ENCODE data around the gene DPY30. TPM values are rescaled to one million over a fixed set of nuclear protein-coding genes. Genes with fewer than 3 reads are reported as not detected.

The DPY30 gene
- total and polyA plus RNA-seq, 2 donors (not counting 1 experiment from before 2014, with no cell fraction given): 43.4 to 56.8 TPM

- no peak for DNase-seq
- H3K27me3 Mint-ChIP-seq: no peaks in the 10 kb centered on the region
- CTCF ChIA-PET: no interaction called here
Measured at GRCh38 chr2:31996571-31997150, 42.9 kb downstream of the DPY30 start.

DNA sequence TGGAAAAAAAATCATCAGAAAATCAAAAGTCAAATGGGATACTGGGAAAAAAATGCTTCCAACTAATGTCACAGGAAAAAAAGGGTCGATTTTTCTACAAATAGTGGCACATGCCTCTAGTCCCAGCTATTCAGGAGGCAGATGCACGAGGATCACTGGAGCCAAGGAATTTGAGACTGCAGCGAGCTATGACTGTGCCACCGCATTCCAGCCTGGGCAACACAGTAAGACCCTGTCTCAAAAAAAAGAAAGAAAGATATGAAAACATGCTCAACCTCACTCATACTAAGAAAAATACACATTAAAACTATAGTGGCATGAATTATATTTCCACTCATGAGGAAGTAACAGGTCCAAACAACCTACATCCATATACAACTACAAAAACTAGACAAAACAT lies 46.7 kb downstream of the DPY30 start:
- no peak for ATAC-seq (ENCODE audit: low read depth)
- H3K27me3 Mint-ChIP-seq: no peaks in the 10 kb centered on the region
- TF ChIP-seq, protein P1, sequence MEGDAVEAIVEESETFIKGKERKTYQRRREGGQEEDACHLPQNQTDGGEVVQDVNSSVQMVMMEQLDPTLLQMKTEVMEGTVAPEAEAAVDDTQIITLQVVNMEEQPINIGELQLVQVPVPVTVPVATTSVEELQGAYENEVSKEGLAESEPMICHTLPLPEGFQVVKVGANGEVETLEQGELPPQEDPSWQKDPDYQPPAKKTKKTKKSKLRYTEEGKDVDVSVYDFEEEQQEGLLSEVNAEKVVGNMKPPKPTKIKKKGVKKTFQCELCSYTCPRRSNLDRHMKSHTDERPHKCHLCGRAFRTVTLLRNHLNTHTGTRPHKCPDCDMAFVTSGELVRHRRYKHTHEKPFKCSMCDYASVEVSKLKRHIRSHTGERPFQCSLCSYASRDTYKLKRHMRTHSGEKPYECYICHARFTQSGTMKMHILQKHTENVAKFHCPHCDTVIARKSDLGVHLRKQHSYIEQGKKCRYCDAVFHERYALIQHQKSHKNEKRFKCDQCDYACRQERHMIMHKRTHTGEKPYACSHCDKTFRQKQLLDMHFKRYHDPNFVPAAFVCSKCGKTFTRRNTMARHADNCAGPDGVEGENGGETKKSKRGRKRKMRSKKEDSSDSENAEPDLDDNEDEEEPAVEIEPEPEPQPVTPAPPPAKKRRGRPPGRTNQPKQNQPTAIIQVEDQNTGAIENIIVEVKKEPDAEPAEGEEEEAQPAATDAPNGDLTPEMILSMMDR (IDR thresholded peaks at IDR 0.05): no peak
- no peak for TF ChIP-seq EZH2 (IDR thresholded peaks at IDR 0.05; ENCODE audit: borderline replicate concordance, insufficient read depth, low read depth, low read length, poor library complexity, severe bottlenecking)
- ChIA-PET CTCF (no interaction called here), POLR2A (no interaction called here)
- intact Hi-C loops (cut with micrococcal nuclease): no loop called here
- no peak overlapping the region for H2AFZ ChIP-seq (ENCODE audit: insufficient read depth, low read depth, low read length, poor library complexity, severe bottlenecking)
- no peaks in the 10 kb centered on the region for H3K9me3 ChIP-seq (ENCODE audit: control extremely low read depth in 1 of 3, control insufficient read depth in 2 of 3, insufficient read depth in 1 of 3, low read length in 2 of 3)
- H3K36me3 ChIP-seq (replicated peaks in 1 of 2; ENCODE audit: control extremely low read depth in 1 of 2, control insufficient read depth in 1 of 2, extremely low read depth in 1 of 2, insufficient read depth in 2 of 2, low read length in 1 of 2): no peaks in the 10 kb centered on the region
- H3K27ac ChIP-seq (ENCODE audit: low read length in 2 of 2): no peak overlapping the region
- H3K79me2 ChIP-seq (ENCODE audit: control insufficient read depth, insufficient read depth, low read length): peaks cover 95% of the 10 kb centered on the region
- H3K4me1 ChIP-seq (ENCODE audit: control insufficient read depth in 2 of 2, insufficient read depth in 2 of 2, low read length in 2 of 2): peaks cover 11 to 16% of the 10 kb centered on the region in 2 donors
- peaks cover 18% of the 10 kb centered on the region for H4K20me1 ChIP-seq (ENCODE audit: control insufficient read depth, insufficient read depth, low read length, poor library complexity, severe bottlenecking)
- no peak overlapping the region for H3K4me3 Mint-ChIP-seq
- 95% methylated on average over 3 of the region's 4 CpGs for WGBS (ENCODE audit: insufficient coverage)
- no peak overlapping the region for H3K4me2 ChIP-seq (replicated peaks; ENCODE audit: low read depth, low read length, poor library complexity, severe bottlenecking)
- no peak overlapping the region for H3K27ac Mint-ChIP-seq
- no peak for DNase-seq
- H3K9ac ChIP-seq (ENCODE audit: low read length): no peak overlapping the region
- no peak overlapping the region for H3K4me3 ChIP-seq (ENCODE audit: control extremely low read depth in 1 of 5, extremely low read depth in 1 of 5, insufficient read depth in 1 of 5, low read depth in 2 of 5, low read length in 4 of 5)
- peaks cover 49% of the 10 kb centered on the region for H3K4me1 Mint-ChIP-seq
- no peaks in the 10 kb centered on the region for H3K27me3 ChIP-seq (replicated peaks in 1 of 4; ENCODE audit: control extremely low read depth in 1 of 4, control insufficient read depth in 3 of 4, insufficient read depth in 4 of 4, low read length in 3 of 4)
- no peaks in the 10 kb centered on the region for H3K9me3 Mint-ChIP-seq (ENCODE audit: insufficient read depth)

More at GRCh38 chr2:31996571-31997150, 42.9 kb downstream of the DPY30 start:
- Mint-ChIP-seq H3K4me3 (peak overlapping the region; percentile 24), H3K27ac (no peak overlapping the region), H3K4me1 (peaks cover 61% of the 10 kb centered on the region), H3K9me3 (ENCODE audit: insufficient read depth) (no peaks in the 10 kb centered on the region)
- Histone ChIP-seq H2AFZ (ENCODE audit: insufficient read depth, low read depth, low read length, poor library complexity, severe bottlenecking) (no peak overlapping the region), H3K4me2 (replicated peaks; ENCODE audit: low read depth, low read length, poor library complexity, severe bottlenecking) (peak overlapping the region; percentile 14), H3K36me3 (replicated peaks in 1 of 2; ENCODE audit: control extremely low read depth in 1 of 2, control insufficient read depth in 1 of 2, extremely low read depth in 1 of 2, insufficient read depth in 2 of 2, low read length in 1 of 2) (no peaks in the 10 kb centered on the region), H3K4me3 (ENCODE audit: control extremely low read depth in 1 of 5, extremely low read depth in 1 of 5, insufficient read depth in 1 of 5, low read depth in 2 of 5, low read length in 4 of 5) (no peak overlapping the region), H3K9ac (ENCODE audit: low read length) (no peak overlapping the region), H3K9me3 (ENCODE audit: control extremely low read depth in 1 of 3, control insufficient read depth in 2 of 3, insufficient read depth in 1 of 3, low read length in 2 of 3) (no peaks in the 10 kb centered on the region), H4K20me1 (ENCODE audit: control insufficient read depth, insufficient read depth, low read length, poor library complexity, severe bottlenecking) (peaks cover 41% of the 10 kb centered on the region), H3K27me3 (replicated peaks in 1 of 4; ENCODE audit: control extremely low read depth in 1 of 4, control insufficient read depth in 3 of 4, insufficient read depth in 4 of 4, low read length in 3 of 4) (no peaks in the 10 kb centered on the region), H3K27ac (ENCODE audit: low read length in 2 of 2) (peak overlapping the region in 1 of 2 donors; percentile 46), H3K4me1 (ENCODE audit: control insufficient read depth in 2 of 2, insufficient read depth in 2 of 2, low read length in 2 of 2) (peaks cover 30 to 36% of the 10 kb centered on the region in 2 donors), H3K79me2 (ENCODE audit: control insufficient read depth, insufficient read depth, low read length) (peaks cover 96% of the 10 kb centered on the region)
- WGBS (ENCODE audit: insufficient coverage): 71% methylated on average over 6 of the region's 6 CpGs
- intact Hi-C loops (cut with micrococcal nuclease): no loop called here
- TF ChIP-seq, protein P1 (IDR thresholded peaks at IDR 0.05): no peak
- no peak for TF ChIP-seq EZH2 (IDR thresholded peaks at IDR 0.05; ENCODE audit: borderline replicate concordance, insufficient read depth, low read depth, low read length, poor library complexity, severe bottlenecking)
- POLR2A ChIA-PET: no interaction called here
- ATAC-seq (ENCODE audit: low read depth): no peak
